HG02642 (cell line): Measurements from ENCODE around the gene MAP3K12.

ENCODE experiments used
- ATAC-seq: cut with Tn5 transposase; IDR thresholded peaks from one replicate; pipeline ENCODE4 v1.9.1; 2021; ENCODE audit warnings: mild to moderate bottlenecking; ENCODE audit not compliant: unreplicated experiment, poor library complexity

MAP3K12 gene

GRCh38 chr12:53474819-53475218, 24.4 kb downstream of the MAP3K12 start:
- ATAC-seq: no peak

- no peak for ATAC-seq
Observed at GRCh38 chr12:53474077-53474476, 25.2 kb downstream of the MAP3K12 start.

GRCh38 chr12:53472056-53472582, 27.1 kb downstream of the MAP3K12 start:
- ATAC-seq: no peak

GRCh38 chr12:53468282-53468681, 31.0 kb downstream of the MAP3K12 start:
- no peak for ATAC-seq

- ATAC-seq: no peak
Observed at GRCh38 chr12:53467880-53468279, 31.4 kb downstream of the MAP3K12 start.

GRCh38 chr12:53467082-53467481, 32.2 kb downstream of the MAP3K12 start:
- ATAC-seq: no peak

GRCh38 chr12:53466640-53467039, 32.6 kb downstream of the MAP3K12 start:
- no peak for ATAC-seq

GRCh38 chr12:53465679-53466078, 33.6 kb downstream of the MAP3K12 start:
- ATAC-seq: no peak

- no peak for ATAC-seq
Observed at GRCh38 chr12:53464685-53465418, 34.4 kb downstream of the MAP3K12 start.

- ATAC-seq: no peak
Observed at GRCh38 chr12:53463802-53464560, 35.3 kb downstream of the MAP3K12 start.

- no peak for ATAC-seq
Observed at GRCh38 chr12:53462935-53463334, 36.3 kb downstream of the MAP3K12 start.

- no peak for ATAC-seq
Observed at GRCh38 chr12:53461591-53461990, 37.7 kb downstream of the MAP3K12 start.

GRCh38 chr12:53461059-53461458, 38.2 kb downstream of the MAP3K12 start:
- ATAC-seq: no peak

GRCh38 chr12:53459097-53459496, 40.2 kb downstream of the MAP3K12 start:
- no peak for ATAC-seq

GRCh38 chr12:53456654-53457366, 42.4 kb downstream of the MAP3K12 start:
- no peak for ATAC-seq

GRCh38 chr12:53454707-53455106, 44.6 kb downstream of the MAP3K12 start:
- ATAC-seq: no peak

GRCh38 chr12:53453953-53454640, 45.2 kb downstream of the MAP3K12 start:
- ATAC-seq: no peak

GRCh38 chr12:53452159-53453077, 46.8 kb downstream of the MAP3K12 start:
- peak; percentile 34 for ATAC-seq

- peak; percentile 94 for ATAC-seq
Observed at GRCh38 chr12:53451661-53452158, 47.5 kb downstream of the MAP3K12 start, which contains the start of gene PCBP2. Gene PCBP2 (plus strand): TSS chr12:53452102. CDS start chr12:53454801, 2,699 bp downstream.
